NCI-H1092 treated with DMSO at 0.1 percent for 48 hours (cell line): ENCODE results near the gene PPP2R2D.

ENCODE experiments used
- DNase-seq: peaks from one replicate; lab custom pipeline; 2025; lab: John Stamatoyannopoulos, UW

Gene PPP2R2D

GRCh38 chr10:131929122-131929845, 28.5 kb downstream of the PPP2R2D start:
- DNase-seq = no peak

DNA sequence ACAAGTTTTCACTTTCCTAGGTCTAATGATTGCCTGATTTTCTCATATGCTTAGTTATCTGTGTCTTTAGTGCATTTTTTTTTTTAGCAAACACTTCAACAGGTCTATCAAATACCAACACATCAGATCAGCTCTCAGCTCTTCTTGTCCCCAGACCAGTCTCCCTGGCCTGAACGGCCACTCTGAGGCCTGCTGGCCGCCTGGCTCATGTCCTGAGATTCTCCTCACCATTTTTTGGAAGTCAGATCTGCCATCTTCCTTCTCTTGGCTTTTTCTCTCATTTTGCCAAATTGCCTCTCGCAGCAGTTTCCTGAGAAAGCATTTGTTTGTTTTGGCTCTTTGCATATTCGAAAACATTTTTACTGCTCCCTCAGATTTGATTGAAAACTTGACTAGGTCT, 29.3 kb downstream of the PPP2R2D start:
- no peak for DNase-seq

- no peak for DNase-seq
Observed at GRCh38 chr10:131930586-131931330, 29.9 kb downstream of the PPP2R2D start.

- no peak for DNase-seq
Observed at GRCh38 chr10:131931981-131932380, 31.2 kb downstream of the PPP2R2D start.

DNA sequence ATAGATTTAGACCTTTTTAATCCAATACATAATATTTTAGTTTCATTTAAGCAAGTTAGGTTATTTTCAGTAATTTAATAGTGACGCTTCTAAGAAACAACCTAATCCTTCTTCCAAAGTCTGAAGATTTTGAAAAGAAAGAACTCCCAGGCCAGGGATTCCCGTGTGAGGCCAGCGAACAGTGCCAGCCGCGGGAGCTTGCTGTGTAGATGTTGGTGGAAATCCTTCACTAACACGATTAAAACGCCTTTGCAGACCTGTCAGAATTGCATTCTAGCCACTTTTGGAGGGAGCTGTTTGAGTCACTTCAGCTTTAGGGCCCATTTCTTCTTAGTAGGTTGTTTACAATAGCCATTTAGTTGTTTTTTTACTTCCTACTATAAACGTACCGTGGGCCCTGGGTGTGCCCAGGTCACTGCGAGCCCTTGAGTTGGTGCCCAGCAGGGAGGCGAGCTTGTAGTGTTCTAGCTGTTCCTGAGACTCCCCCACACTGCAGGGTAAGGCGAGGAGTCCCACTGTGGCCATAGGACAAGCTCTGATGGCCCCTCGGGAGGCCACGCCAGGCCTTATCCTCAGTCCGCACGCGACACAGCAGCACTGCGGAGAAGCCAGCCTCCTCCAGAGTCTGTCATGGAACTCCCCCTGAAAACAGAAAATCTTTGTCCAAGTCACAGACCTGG, 32.3 kb downstream of the PPP2R2D start:
- DNase-seq = no peak

- no peak for DNase-seq
Observed at GRCh38 chr10:131933696-131934086, 32.9 kb downstream of the PPP2R2D start.

DNA sequence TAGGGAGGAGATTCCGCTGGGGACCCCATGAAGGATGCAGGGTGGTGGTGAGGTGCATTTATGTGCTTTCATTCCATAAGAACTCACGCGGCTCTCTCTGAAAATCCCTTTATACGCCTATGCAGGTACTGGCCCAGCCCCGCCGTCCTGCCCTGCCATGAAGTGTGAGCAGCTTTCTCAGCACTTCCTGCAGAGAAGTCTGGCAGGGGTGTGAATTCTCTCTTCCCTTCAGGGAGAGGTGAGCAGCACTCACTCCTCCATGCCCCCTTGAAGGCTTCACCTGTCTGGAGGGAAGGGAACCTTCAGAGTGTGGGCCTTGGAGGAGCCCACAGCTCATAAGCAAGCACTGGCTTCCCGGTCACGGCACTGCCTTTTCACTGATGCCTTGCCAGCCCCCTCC, 34.0 kb downstream of the PPP2R2D start:
- no peak for DNase-seq

DNA sequence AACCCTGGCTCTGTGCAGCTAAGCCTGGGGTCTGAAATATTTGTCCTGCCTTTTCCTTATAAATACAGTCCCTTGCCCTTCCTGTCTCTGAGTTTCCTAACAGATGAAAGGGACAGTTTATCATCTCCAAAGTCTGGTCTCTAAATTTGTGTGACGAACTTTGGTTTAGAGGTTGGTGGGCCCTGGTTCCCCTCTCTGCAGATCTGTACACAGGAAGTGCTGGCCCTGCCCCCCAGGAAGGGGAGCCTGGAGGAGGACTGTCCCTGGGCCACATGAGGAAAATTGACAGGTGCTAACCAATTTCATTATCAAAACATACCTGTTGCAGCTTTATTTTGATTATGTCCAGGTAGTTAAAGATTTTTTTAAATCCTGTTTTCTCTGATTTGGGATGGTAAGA, 34.5 kb downstream of the PPP2R2D start:
- DNase-seq = no peak

- no peak for DNase-seq
Observed at GRCh38 chr10:131936294-131936693, 35.5 kb downstream of the PPP2R2D start.

- no peak for DNase-seq
Observed at GRCh38 chr10:131936736-131937135, 35.9 kb downstream of the PPP2R2D start.

DNA sequence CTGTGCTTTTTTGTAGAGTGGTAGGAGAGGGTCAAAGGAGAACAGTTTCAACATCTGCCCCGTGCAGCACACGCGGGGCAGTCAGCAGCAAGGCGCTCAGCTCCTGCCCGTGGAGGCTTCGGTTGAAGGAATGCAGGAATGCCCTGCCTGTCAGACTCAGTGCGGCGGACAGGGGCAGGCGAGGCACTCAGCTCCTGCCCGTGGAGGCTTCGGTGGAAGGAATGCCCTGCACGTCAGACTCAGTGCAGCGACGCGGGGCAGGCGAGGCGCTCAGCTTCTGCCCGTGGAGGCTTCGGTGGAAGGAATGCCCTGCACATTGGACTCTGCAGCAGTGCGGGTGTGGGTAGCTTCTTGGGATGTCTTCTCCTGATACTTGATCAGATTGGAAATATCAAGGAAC, 37.0 kb downstream of the PPP2R2D start:
- DNase-seq = no peak

GRCh38 chr10:131938681-131939080, 37.9 kb downstream of the PPP2R2D start:
- no peak for DNase-seq

- DNase-seq = no peak
Observed at GRCh38 chr10:131942455-131942854, 41.6 kb downstream of the PPP2R2D start.

DNA sequence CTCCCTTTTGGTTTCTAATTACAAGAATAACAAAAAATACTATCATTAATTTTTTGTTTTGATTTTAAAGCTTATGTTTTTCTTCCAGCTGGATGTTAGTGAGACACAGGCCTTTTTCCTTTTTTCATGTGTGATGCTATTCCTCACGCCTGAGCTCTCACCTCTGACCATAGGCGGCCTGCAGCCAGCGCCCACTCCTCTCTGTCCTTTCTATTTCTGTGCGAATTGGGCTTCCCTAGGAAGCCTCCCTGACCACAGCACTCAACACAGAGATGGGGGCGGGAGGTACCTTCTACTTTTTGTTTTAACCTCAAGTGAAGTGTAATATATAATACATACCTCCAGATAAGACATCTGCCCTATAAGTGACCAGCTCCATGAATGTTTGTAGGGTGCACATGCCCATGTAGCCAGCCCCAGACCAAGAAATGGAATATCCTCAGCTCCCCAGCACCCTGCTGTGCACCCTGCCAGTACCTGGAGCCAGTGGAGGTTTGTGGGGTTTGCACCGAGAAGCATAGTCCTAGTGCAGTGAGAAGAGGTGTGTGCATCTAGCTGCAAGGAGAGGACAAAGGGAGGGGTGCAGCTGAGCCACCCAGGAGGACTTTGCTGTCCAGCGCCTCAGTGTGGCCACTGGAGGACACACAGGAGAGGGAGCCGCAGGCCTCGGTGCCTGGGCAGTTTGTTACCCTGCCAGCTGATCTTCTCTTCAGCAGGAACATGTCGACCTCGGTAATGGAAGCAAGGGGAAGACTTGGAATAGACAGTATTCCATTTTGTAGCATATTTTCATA, 42.4 kb downstream of the PPP2R2D start:
- no peak for DNase-seq

- DNase-seq = no peak
Observed at GRCh38 chr10:131944412-131944811, 43.6 kb downstream of the PPP2R2D start.

DNA sequence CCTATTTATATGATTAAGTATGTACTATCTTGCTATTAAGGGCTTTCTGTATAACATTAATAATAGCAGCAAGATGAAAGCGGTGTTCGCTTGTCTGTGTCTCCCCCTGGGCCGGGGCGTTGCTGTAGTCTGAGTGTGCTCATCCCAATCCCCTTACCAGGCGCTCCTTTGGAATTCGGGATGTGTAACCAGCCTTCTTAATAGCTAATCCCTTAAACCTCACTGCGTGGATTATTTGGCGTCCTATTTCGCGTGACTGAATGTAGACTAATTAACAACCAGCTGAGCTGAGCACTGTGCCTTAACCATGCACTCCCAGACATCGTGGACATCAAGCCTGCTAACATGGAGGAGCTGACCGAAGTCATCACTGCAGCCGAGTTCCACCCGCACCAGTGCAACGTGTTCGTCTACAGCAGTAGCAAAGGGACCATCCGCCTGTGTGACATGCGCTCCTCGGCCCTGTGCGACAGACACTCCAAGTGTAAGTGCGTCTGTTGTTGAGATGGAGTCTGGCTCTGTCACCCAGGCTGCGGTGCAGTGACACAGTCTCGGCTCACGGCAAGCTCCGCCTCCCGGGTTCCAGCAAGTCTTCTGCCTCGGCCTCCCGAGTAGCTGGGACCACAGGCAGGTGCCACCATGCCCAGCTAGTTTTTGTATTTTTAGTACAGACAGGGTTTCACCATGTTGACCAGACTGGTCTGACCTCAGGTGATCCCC, 44.3 kb downstream of the PPP2R2D start:
- no peak for DNase-seq

GRCh38 chr10:131946321-131946751, 45.5 kb downstream of the PPP2R2D start:
- DNase-seq = no peak

- DNase-seq = no peak
Observed at GRCh38 chr10:131946880-131947279, 46.1 kb downstream of the PPP2R2D start.

DNA sequence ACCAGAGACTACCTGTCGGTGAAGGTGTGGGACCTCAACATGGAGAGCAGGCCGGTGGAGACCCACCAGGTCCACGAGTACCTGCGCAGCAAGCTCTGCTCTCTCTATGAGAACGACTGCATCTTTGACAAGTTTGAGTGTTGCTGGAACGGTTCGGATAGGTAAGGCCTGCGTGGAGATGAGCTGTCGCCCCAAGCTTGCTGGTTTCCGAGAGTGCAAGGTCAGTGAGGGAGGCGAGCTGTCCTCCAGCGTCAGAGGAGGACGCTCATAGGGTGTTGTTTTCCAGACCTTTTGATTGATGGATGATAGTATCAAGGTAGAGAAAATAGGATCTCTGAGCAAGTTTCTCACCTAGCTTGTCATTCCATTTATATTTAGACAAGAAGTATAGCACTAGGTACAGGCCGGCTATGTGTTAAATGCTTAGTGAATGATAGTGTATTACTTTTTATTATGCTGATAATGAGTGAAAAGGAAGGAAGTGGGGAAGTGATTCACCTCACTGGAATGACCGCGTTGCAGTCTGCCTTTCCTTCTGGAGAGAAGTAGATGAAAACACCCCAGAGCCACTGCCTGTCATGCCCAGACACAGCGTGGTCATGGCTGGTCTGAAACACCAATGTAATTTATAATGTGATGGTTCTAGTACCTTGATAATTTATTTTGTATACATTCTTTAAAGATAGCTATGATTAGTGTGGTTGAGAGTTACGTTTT, 47.0 kb downstream of the PPP2R2D start:
- no peak for DNase-seq

- DNase-seq = no peak
Observed at GRCh38 chr10:131948501-131948900, 47.7 kb downstream of the PPP2R2D start.
